ENCODE measurements around the gene MRGPRD. TPM values are rescaled to one million over a fixed set of nuclear protein-coding genes. Genes with fewer than 3 reads are reported as not detected.

Gene MRGPRD, protein sequence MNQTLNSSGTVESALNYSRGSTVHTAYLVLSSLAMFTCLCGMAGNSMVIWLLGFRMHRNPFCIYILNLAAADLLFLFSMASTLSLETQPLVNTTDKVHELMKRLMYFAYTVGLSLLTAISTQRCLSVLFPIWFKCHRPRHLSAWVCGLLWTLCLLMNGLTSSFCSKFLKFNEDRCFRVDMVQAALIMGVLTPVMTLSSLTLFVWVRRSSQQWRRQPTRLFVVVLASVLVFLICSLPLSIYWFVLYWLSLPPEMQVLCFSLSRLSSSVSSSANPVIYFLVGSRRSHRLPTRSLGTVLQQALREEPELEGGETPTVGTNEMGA
- 0.04 TPM for polyA plus RNA-seq (2013, experiment 1 of 2)
- polyA plus RNA-seq (2013, experiment 2 of 2): not detected

DNA sequence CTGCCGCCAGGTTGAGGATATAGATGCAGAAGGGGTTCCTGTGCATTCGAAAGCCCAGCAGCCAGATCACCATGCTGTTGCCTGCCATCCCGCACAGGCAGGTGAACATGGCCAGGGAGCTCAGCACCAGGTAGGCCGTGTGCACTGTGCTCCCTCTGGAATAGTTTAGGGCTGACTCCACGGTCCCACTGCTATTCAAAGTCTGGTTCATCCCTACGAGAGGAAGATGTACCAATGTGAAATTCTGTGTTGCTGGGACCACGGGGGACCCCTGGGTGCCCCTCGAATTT lies at the start of gene MRGPRD:
TSS of gene MRGPRD (minus strand) at position 211 of the 290 bp plus-strand sequence. CDS start at position 211, 0 bp downstream.
- no peaks in the 10 kb centered on the region for H3K9me3 ChIP-seq (replicated peaks in 1 of 2; ENCODE audit: control insufficient read depth in 2 of 2, insufficient read depth in 1 of 2, low read depth in 1 of 2, low read length in 2 of 2)
- no peak for DNase-seq (ENCODE audit: low spot score)
- no peak within 1 kb of the TSS for H2BK5ac ChIP-seq (ENCODE audit: low read length)
- peak within 1 kb of the TSS; percentile 27 for H4K8ac ChIP-seq (ENCODE audit: low read depth, low read length)
- peak within 1 kb of the TSS; percentile 49 for H3K23ac ChIP-seq (ENCODE audit: low read depth, low read length, poor library complexity)
- no peak within 1 kb of the TSS for H3K27ac ChIP-seq (replicated peaks; ENCODE audit: low read length)
- peak within 1 kb of the TSS; percentile 66 for H3K14ac ChIP-seq (ENCODE audit: low read length)
- H3K27me3 ChIP-seq (ENCODE audit: control insufficient read depth in 3 of 3, insufficient read depth in 3 of 3, low read depth in 1 of 3, low read length in 3 of 3): peaks cover 0 to 22% (median 0%) of the 10 kb centered on the region in 3 experiments
- H2AFZ ChIP-seq (ENCODE audit: low read length): no peak within 1 kb of the TSS
- H3K4me1 ChIP-seq (ENCODE audit: control insufficient read depth in 2 of 2, insufficient read depth in 1 of 2, low read depth in 1 of 2, low read length in 2 of 2): no peaks in the 10 kb centered on the region
- H3K9ac ChIP-seq (ENCODE audit: low read depth, low read length, poor library complexity): no peak within 1 kb of the TSS
- peak within 1 kb of the TSS; percentile 89 for H2BK12ac ChIP-seq (ENCODE audit: low read length)
- H4K91ac ChIP-seq (ENCODE audit: low read depth, low read length, poor library complexity): peak within 1 kb of the TSS; percentile 19
- no peak within 1 kb of the TSS for H2BK120ac ChIP-seq (ENCODE audit: low read depth, low read length)
- peak within 1 kb of the TSS; percentile 40 for H2AK5ac ChIP-seq (ENCODE audit: low read depth, low read length)
- H3K4ac ChIP-seq (ENCODE audit: low read length): no peak within 1 kb of the TSS
- no peaks in the 10 kb centered on the region for H3K79me1 ChIP-seq (ENCODE audit: low read depth, low read length)
- H3K4me3 ChIP-seq (ENCODE audit: low read length in 2 of 2): no peak within 1 kb of the TSS
- no peak within 1 kb of the TSS for H3K4me2 ChIP-seq (ENCODE audit: insufficient read depth, low read length, poor library complexity, severe bottlenecking)
- peak within 1 kb of the TSS; percentile 59 for H3K18ac ChIP-seq (ENCODE audit: low read length)
- WGBS, 2 donors (ENCODE audit: extremely low coverage in 2 of 2, insufficient read length in 2 of 2, insufficient replicate concordance in 1 of 2): no CpG with 5 or more reads among the region's 8 CpGs
- no peak within 1 kb of the TSS for H2BK15ac ChIP-seq (ENCODE audit: low read length)
- H3K36me3 ChIP-seq (replicated peaks in 1 of 2; ENCODE audit: control insufficient read depth in 2 of 2, insufficient read depth in 2 of 2, low read length in 2 of 2): no peaks in the 10 kb centered on the region

DNA sequence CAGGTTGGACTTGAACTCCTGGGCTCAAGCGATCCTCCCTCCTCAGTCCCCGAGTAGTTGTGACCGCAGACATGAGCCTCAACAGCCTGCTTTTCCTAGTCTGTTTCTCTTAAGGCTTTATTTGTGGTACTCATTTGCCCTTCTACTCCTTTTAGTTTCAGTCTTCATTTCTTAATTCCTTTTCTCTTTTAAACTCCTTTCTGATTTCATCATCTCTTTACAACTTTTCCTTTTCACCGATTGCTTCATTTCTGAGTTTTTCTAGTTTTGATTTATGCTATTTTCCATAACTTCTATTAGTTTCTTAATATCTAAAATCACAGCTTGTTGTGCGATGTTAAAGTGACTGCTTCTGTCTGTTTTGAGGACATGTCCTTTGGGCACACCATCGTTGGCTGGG lies 49.5 kb upstream of the MRGPRD start:
- no peak overlapping the region for H3K18ac ChIP-seq (ENCODE audit: low read length)
- no peak overlapping the region for H3K23ac ChIP-seq (ENCODE audit: low read depth, low read length, poor library complexity)
- no peak overlapping the region for H3K27ac ChIP-seq (replicated peaks; ENCODE audit: low read length)
- H3K14ac ChIP-seq (ENCODE audit: low read length): no peak overlapping the region
- H4K91ac ChIP-seq (ENCODE audit: low read depth, low read length, poor library complexity): no peak overlapping the region
- no peaks in the 10 kb centered on the region for H3K79me1 ChIP-seq (ENCODE audit: low read depth, low read length)
- no peak overlapping the region for H2BK12ac ChIP-seq (ENCODE audit: low read length)
- H3K4me3 ChIP-seq (ENCODE audit: low read length in 2 of 2): no peak overlapping the region
- 100% methylated on average over 1 of the region's 6 CpGs for WGBS, 2 donors (ENCODE audit: extremely low coverage in 2 of 2, insufficient read length in 2 of 2, insufficient replicate concordance in 1 of 2)
- H3K9me3 ChIP-seq (replicated peaks in 1 of 2; ENCODE audit: control insufficient read depth in 2 of 2, insufficient read depth in 1 of 2, low read depth in 1 of 2, low read length in 2 of 2): no peaks in the 10 kb centered on the region
- H2AK5ac ChIP-seq (ENCODE audit: low read depth, low read length): no peak overlapping the region
- H3K9ac ChIP-seq (ENCODE audit: low read depth, low read length, poor library complexity): no peak overlapping the region
- H3K4ac ChIP-seq (ENCODE audit: low read length): no peak overlapping the region
- no peak overlapping the region for H2BK5ac ChIP-seq (ENCODE audit: low read length)
- no peak overlapping the region for H3K4me2 ChIP-seq (ENCODE audit: insufficient read depth, low read length, poor library complexity, severe bottlenecking)
- no peak overlapping the region for H2BK120ac ChIP-seq (ENCODE audit: low read depth, low read length)
- H3K27me3 ChIP-seq (ENCODE audit: control insufficient read depth in 3 of 3, insufficient read depth in 3 of 3, low read depth in 1 of 3, low read length in 3 of 3): peaks cover 0 to 7% (median 0%) of the 10 kb centered on the region in 3 experiments
- no peaks in the 10 kb centered on the region for H3K36me3 ChIP-seq (replicated peaks in 1 of 2; ENCODE audit: control insufficient read depth in 2 of 2, insufficient read depth in 2 of 2, low read length in 2 of 2)
- no peak for DNase-seq (ENCODE audit: low spot score)
- no peak overlapping the region for H2AFZ ChIP-seq (ENCODE audit: low read length)
- no peak overlapping the region for H4K8ac ChIP-seq (ENCODE audit: low read depth, low read length)
- no peak overlapping the region for H2BK15ac ChIP-seq (ENCODE audit: low read length)
- peaks cover 0 to 8% of the 10 kb centered on the region in 2 donors for H3K4me1 ChIP-seq (ENCODE audit: control insufficient read depth in 2 of 2, insufficient read depth in 1 of 2, low read depth in 1 of 2, low read length in 2 of 2)

DNA sequence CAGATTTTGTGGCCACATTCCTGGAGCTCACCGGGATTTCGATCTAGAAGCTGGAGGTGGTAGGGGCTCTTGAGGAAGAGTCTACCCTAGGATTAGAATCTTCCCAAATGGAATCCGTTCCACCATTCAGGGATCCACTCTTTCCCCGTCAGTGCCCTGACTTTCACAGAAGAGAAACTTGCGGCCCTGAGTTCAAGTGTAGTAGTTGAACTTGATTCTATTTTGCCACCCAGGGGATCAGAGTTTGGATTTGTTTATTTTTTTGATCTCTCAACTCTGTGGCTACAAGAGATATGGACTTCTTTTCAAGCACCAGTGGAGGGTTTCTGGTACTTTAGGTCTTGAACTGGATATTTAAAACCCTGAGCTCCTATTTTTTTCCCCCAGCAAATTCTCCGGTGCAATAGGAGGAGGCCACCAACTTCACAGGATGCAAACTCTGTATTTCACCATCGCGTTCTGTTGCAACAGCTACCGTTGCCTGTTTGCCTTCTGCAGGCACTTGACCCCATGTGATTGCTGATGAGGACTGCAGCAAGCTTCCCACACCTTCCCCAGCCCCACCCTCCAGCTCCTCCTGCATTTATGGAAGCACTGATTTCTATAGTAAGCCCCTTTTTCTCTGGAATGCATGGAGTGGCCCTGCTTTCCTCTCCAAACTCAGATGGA lies 47.1 kb upstream of the MRGPRD start:
- no peak overlapping the region for H3K4me3 ChIP-seq (ENCODE audit: low read length in 2 of 2)
- no peak overlapping the region for H3K27ac ChIP-seq (replicated peaks; ENCODE audit: low read length)
- no peak overlapping the region for H4K8ac ChIP-seq (ENCODE audit: low read depth, low read length)
- H3K4me2 ChIP-seq (ENCODE audit: insufficient read depth, low read length, poor library complexity, severe bottlenecking): no peak overlapping the region
- peak overlapping the region; percentile 22 for H2BK12ac ChIP-seq (ENCODE audit: low read length)
- no peaks in the 10 kb centered on the region for H3K4me1 ChIP-seq (ENCODE audit: control insufficient read depth in 2 of 2, insufficient read depth in 1 of 2, low read depth in 1 of 2, low read length in 2 of 2)
- H2AFZ ChIP-seq (ENCODE audit: low read length): no peak overlapping the region
- H4K91ac ChIP-seq (ENCODE audit: low read depth, low read length, poor library complexity): no peak overlapping the region
- H3K79me1 ChIP-seq (ENCODE audit: low read depth, low read length): no peaks in the 10 kb centered on the region
- no peak for DNase-seq (ENCODE audit: low spot score)
- no peak overlapping the region for H2BK120ac ChIP-seq (ENCODE audit: low read depth, low read length)
- H3K27me3 ChIP-seq (ENCODE audit: control insufficient read depth in 3 of 3, insufficient read depth in 3 of 3, low read depth in 1 of 3, low read length in 3 of 3): peaks cover 0 to 9% (median 0%) of the 10 kb centered on the region in 3 experiments
- H3K36me3 ChIP-seq (replicated peaks in 1 of 2; ENCODE audit: control insufficient read depth in 2 of 2, insufficient read depth in 2 of 2, low read length in 2 of 2): no peaks in the 10 kb centered on the region
- H2BK5ac ChIP-seq (ENCODE audit: low read length): no peak overlapping the region
- H3K9ac ChIP-seq (ENCODE audit: low read depth, low read length, poor library complexity): no peak overlapping the region
- no peak overlapping the region for H3K14ac ChIP-seq (ENCODE audit: low read length)
- H2AK5ac ChIP-seq (ENCODE audit: low read depth, low read length): no peak overlapping the region
- H3K18ac ChIP-seq (ENCODE audit: low read length): no peak overlapping the region
- no CpG with 5 or more reads among the region's 9 CpGs for WGBS, 2 donors (ENCODE audit: extremely low coverage in 2 of 2, insufficient read length in 2 of 2, insufficient replicate concordance in 1 of 2)
- peak overlapping the region; percentile 31 for H3K23ac ChIP-seq (ENCODE audit: low read depth, low read length, poor library complexity)
- H2BK15ac ChIP-seq (ENCODE audit: low read length): no peak overlapping the region
- H3K4ac ChIP-seq (ENCODE audit: low read length): no peak overlapping the region
- no peaks in the 10 kb centered on the region for H3K9me3 ChIP-seq (replicated peaks in 1 of 2; ENCODE audit: control insufficient read depth in 2 of 2, insufficient read depth in 1 of 2, low read depth in 1 of 2, low read length in 2 of 2)

DNA sequence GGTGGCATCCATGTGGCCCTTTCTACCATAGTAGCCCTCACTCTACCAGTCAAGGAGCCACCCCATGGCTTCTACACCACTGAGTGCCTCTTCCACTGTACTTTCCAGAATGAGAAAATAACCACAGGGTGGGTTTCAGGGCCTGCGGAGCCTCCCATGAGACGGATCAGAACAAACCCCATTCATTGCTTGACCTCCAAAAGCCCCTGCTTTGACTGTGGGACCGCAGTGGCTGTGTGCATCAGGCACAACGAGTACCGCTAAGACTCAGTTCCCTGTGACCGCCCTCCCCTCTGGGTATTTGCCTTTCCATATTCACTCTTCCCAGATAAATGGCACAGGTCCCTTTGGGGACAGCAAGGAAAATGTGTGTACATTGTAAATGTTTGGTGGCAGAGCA lies 43.7 kb upstream of the MRGPRD start:
- Histone ChIP-seq H3K4me2 (ENCODE audit: insufficient read depth, low read length, poor library complexity, severe bottlenecking) (no peak overlapping the region), H3K27ac (replicated peaks; ENCODE audit: low read length) (no peak overlapping the region), H4K91ac (ENCODE audit: low read depth, low read length, poor library complexity) (no peak overlapping the region), H2BK120ac (ENCODE audit: low read depth, low read length) (no peak overlapping the region), H3K79me1 (ENCODE audit: low read depth, low read length) (no peaks in the 10 kb centered on the region), H3K36me3 (replicated peaks in 1 of 2; ENCODE audit: control insufficient read depth in 2 of 2, insufficient read depth in 2 of 2, low read length in 2 of 2) (no peaks in the 10 kb centered on the region), H2BK5ac (ENCODE audit: low read length) (no peak overlapping the region), H2AK5ac (ENCODE audit: low read depth, low read length) (no peak overlapping the region), H3K4me1 (ENCODE audit: control insufficient read depth in 2 of 2, insufficient read depth in 1 of 2, low read depth in 1 of 2, low read length in 2 of 2) (no peaks in the 10 kb centered on the region), H3K9me3 (replicated peaks in 1 of 2; ENCODE audit: control insufficient read depth in 2 of 2, insufficient read depth in 1 of 2, low read depth in 1 of 2, low read length in 2 of 2) (no peaks in the 10 kb centered on the region), H3K9ac (ENCODE audit: low read depth, low read length, poor library complexity) (no peak overlapping the region), H3K4ac (ENCODE audit: low read length) (no peak overlapping the region), H3K23ac (ENCODE audit: low read depth, low read length, poor library complexity) (no peak overlapping the region), H2BK12ac (ENCODE audit: low read length) (no peak overlapping the region), H3K4me3 (ENCODE audit: low read length in 2 of 2) (no peak overlapping the region), H3K27me3 (ENCODE audit: control insufficient read depth in 3 of 3, insufficient read depth in 3 of 3, low read depth in 1 of 3, low read length in 3 of 3) (peaks cover 0 to 7% (median 0%) of the 10 kb centered on the region in 3 experiments), H3K18ac (ENCODE audit: low read length) (no peak overlapping the region), H2AFZ (ENCODE audit: low read length) (no peak overlapping the region), H4K8ac (ENCODE audit: low read depth, low read length) (no peak overlapping the region), H2BK15ac (ENCODE audit: low read length) (no peak overlapping the region), H3K14ac (ENCODE audit: low read length) (no peak overlapping the region)
- WGBS, 2 donors (ENCODE audit: extremely low coverage in 2 of 2, insufficient read length in 2 of 2, insufficient replicate concordance in 1 of 2): no CpG with 5 or more reads among the region's 6 CpGs
- DNase-seq (ENCODE audit: low spot score): no peak
